GM12801 (cell line): Measurements from ENCODE around the gene PIK3R3.

Experiments
- CTCF ChIP-seq: IDR thresholded peaks from one replicate; pipeline ENCODE4 v1.5.1; 2011; ENCODE audit warnings: control low read depth; ENCODE audit not compliant: insufficient read length; ENCODE audit errors: extremely low read depth

Gene PIK3R3

GRCh38 chr1:46117810-46118494 lies 14.5 kb downstream of the PIK3R3 start:
- no peak for TF ChIP-seq CTCF

- no peak for TF ChIP-seq CTCF
Observed at GRCh38 chr1:46114925-46115603, 17.4 kb downstream of the PIK3R3 start.

GRCh38 chr1:46113948-46114347 lies 18.5 kb downstream of the PIK3R3 start:
- TF ChIP-seq CTCF: no peak

- TF ChIP-seq CTCF: no peak
Observed at GRCh38 chr1:46112108-46112507, 20.3 kb downstream of the PIK3R3 start.

- no peak for TF ChIP-seq CTCF
Observed at GRCh38 chr1:46110521-46110920, 21.9 kb downstream of the PIK3R3 start.

GRCh38 chr1:46102769-46103476 lies 29.5 kb downstream of the PIK3R3 start:
- no peak for TF ChIP-seq CTCF

- no peak for TF ChIP-seq CTCF
Observed at GRCh38 chr1:46099215-46099614, 33.2 kb downstream of the PIK3R3 start.
